Measurements from ENCODE around the gene GABRQ.

GABRQ gene

GRCh38 chrX:152637649-152638442, at the start of gene GABRQ:
TSS of gene GABRQ (plus strand) at chrX:152637895. CDS start at chrX:152638203, 308 bp downstream.
- H3K4me3 ChIP-seq (ENCODE audit: low read length): no peak within 1 kb of the TSS
- TF ChIP-seq ZNF274 (IDR thresholded peaks at IDR 0.05; ENCODE audit: low read depth, low read length): no peak

GRCh38 chrX:152588206-152588605, 49.5 kb upstream of the GABRQ start:
- TF ChIP-seq ZNF274 (IDR thresholded peaks at IDR 0.05; ENCODE audit: low read depth, low read length): no peak
- no peak overlapping the region for H3K4me3 ChIP-seq (ENCODE audit: low read length)

- H3K4me3 ChIP-seq (ENCODE audit: low read length): no peak overlapping the region
- TF ChIP-seq ZNF274 (IDR thresholded peaks at IDR 0.05; ENCODE audit: low read depth, low read length): no peak
Measured at GRCh38 chrX:152600853-152601633, 36.7 kb upstream of the GABRQ start.

GRCh38 chrX:152601848-152602616, 35.7 kb upstream of the GABRQ start:
- no peak for TF ChIP-seq ZNF274 (IDR thresholded peaks at IDR 0.05; ENCODE audit: low read depth, low read length)
- no peak overlapping the region for H3K4me3 ChIP-seq (ENCODE audit: low read length)

GRCh38 chrX:152614791-152615190, 22.9 kb upstream of the GABRQ start:
- TF ChIP-seq ZNF274 (IDR thresholded peaks at IDR 0.05; ENCODE audit: low read depth, low read length): no peak
- no peak overlapping the region for H3K4me3 ChIP-seq (ENCODE audit: low read length)

- TF ChIP-seq ZNF274 (IDR thresholded peaks at IDR 0.05; ENCODE audit: low read depth, low read length): no peak
- no peak overlapping the region for H3K4me3 ChIP-seq (ENCODE audit: low read length)
Measured at GRCh38 chrX:152619897-152620296, 17.8 kb upstream of the GABRQ start.

GRCh38 chrX:152632445-152633097, 5.1 kb upstream of the GABRQ start:
- no peak overlapping the region for H3K4me3 ChIP-seq (ENCODE audit: low read length)
- no peak for TF ChIP-seq ZNF274 (IDR thresholded peaks at IDR 0.05; ENCODE audit: low read depth, low read length)

- TF ChIP-seq ZNF274 (IDR thresholded peaks at IDR 0.05; ENCODE audit: low read depth, low read length): no peak
- no peak overlapping the region for H3K4me3 ChIP-seq (ENCODE audit: low read length)
Measured at GRCh38 chrX:152635941-152636340, 1.8 kb upstream of the GABRQ start.

GRCh38 chrX:152638443-152638904, 779 bp downstream of the GABRQ start:
- no peak overlapping the region for H3K4me3 ChIP-seq (ENCODE audit: low read length)

GRCh38 chrX:152639426-152639825, 1.7 kb downstream of the GABRQ start:
- no peak overlapping the region for H3K4me3 ChIP-seq (ENCODE audit: low read length)
- no peak for TF ChIP-seq ZNF274 (IDR thresholded peaks at IDR 0.05; ENCODE audit: low read depth, low read length)

More at GRCh38 chrX:152638443-152638904, 779 bp downstream of the GABRQ start:
- TF ChIP-seq ZNF274 (IDR thresholded peaks at IDR 0.05; ENCODE audit: low read depth, low read length): no peak

- TF ChIP-seq ZNF274 (IDR thresholded peaks at IDR 0.05; ENCODE audit: low read depth, low read length): no peak
- H3K4me3 ChIP-seq (ENCODE audit: low read length): no peak overlapping the region
Measured at GRCh38 chrX:152640034-152640818, 2.5 kb downstream of the GABRQ start.

- H3K4me3 ChIP-seq (ENCODE audit: low read length): no peak overlapping the region
- TF ChIP-seq ZNF274 (IDR thresholded peaks at IDR 0.05; ENCODE audit: low read depth, low read length): no peak
Measured at GRCh38 chrX:152641256-152641875, 3.7 kb downstream of the GABRQ start.

- no peak overlapping the region for H3K4me3 ChIP-seq (ENCODE audit: low read length)
- TF ChIP-seq ZNF274 (IDR thresholded peaks at IDR 0.05; ENCODE audit: low read depth, low read length): no peak
Measured at GRCh38 chrX:152641996-152642395, 4.3 kb downstream of the GABRQ start.

Measured in GM08714 (cell line).